Naive thymus-derived CD4-positive, alpha-beta T cell (primary cell): ENCODE data around the gene TOR4A. TPM values are rescaled to one million over a fixed set of nuclear protein-coding genes. Genes with fewer than 3 reads are reported as not detected.

Source experiments
- ATAC-seq: fragments of 150-1000 bp; cut with Tn5 transposase; 2 replicates; pipeline ENCODE4 v1.10.0; 2021; ENCODE audit warnings: mild to moderate bottlenecking, moderate library complexity
- CTCF ChIA-PET: fragments of 350-600 bp; sonication (Branson Sonifier 250); formaldehyde crosslinking; loops from one replicate; lab custom pipeline; 2021; ENCODE audit warnings: antibody characterized with exemption; lab: Charles Lee
- POLR2A ChIA-PET: fragments of 350-600 bp; sonication (Branson Sonifier 250); formaldehyde crosslinking; loops from one replicate; lab custom pipeline; 2021; ENCODE audit warnings: antibody characterized with exemption, inconsistent platforms; lab: Charles Lee
- DNase-seq, 9 donors: peaks; one replicate each; pipeline versions ENCODE4 v3.0.0 to v3.0.0-alpha.2; 2020 to 2022; ENCODE audit warnings: mixed read lengths in 1 of 9
- H3K27ac ChIP-seq: one replicate; pipeline ENCODE4 v1.7.0; 2013; ENCODE audit warnings: mild to moderate bottlenecking, low read depth, low read length, moderate library complexity
- H3K27me3 ChIP-seq, 2 donors: one replicate each; pipeline ENCODE4 v1.7.0; 2013; ENCODE audit warnings: low read length in 2 of 2, mild to moderate bottlenecking in 2 of 2, moderate library complexity in 2 of 2; ENCODE audit not compliant: control insufficient read depth in 2 of 2, insufficient read depth in 2 of 2
- H3K36me3 ChIP-seq, 3 experiments: 1 replicate in 2 of 3; 2 replicates in 1 of 3; pipeline ENCODE4 v1.7.0; 2013; ENCODE audit warnings: low read length in 3 of 3, mild to moderate bottlenecking in 3 of 3, moderate library complexity in 1 of 3; ENCODE audit not compliant: insufficient read depth in 3 of 3, control insufficient read depth in 2 of 3
- H3K4me1 ChIP-seq, 2 donors: one replicate each; pipeline ENCODE4 v1.7.0; 2013; ENCODE audit warnings: low read length in 2 of 2, mild to moderate bottlenecking in 2 of 2, moderate library complexity in 1 of 2; ENCODE audit not compliant: control insufficient read depth in 2 of 2, insufficient read depth in 2 of 2
- H3K4me3 ChIP-seq: 2 replicates; pipeline ENCODE4 v1.7.0; 2013; ENCODE audit warnings: mild to moderate bottlenecking, low read length
- H3K9me3 ChIP-seq, 3 experiments: 1 replicate in 2 of 3; 2 replicates in 1 of 3; pipeline ENCODE4 v1.7.0; 2013; ENCODE audit warnings: low read length in 3 of 3; ENCODE audit not compliant: control insufficient read depth in 2 of 3
- H3K27ac Mint-ChIP-seq, 9 donors: one replicate each; pipeline ENCODE4 v1.8.0; 2020 to 2022; ENCODE audit warnings: mixed read lengths in 9 of 9, mild to moderate bottlenecking in 8 of 9, moderate library complexity in 5 of 9, inconsistent platforms in 2 of 9
- H3K27me3 Mint-ChIP-seq, 5 donors: one replicate each; pipeline ENCODE4 v1.8.0; 2021 to 2022; ENCODE audit warnings: mixed read lengths in 5 of 5, mild to moderate bottlenecking in 1 of 5
- H3K36me3 Mint-ChIP-seq, 5 donors: one replicate each; pipeline ENCODE4 v1.8.0; 2020 to 2022; ENCODE audit warnings: mixed read lengths in 5 of 5, mild to moderate bottlenecking in 3 of 5, inconsistent platforms in 1 of 5
- H3K4me1 Mint-ChIP-seq, 7 donors: one replicate each; pipeline ENCODE4 v1.8.0; 2020 to 2022; ENCODE audit warnings: mixed read lengths in 7 of 7, mild to moderate bottlenecking in 3 of 7, inconsistent platforms in 1 of 7
- H3K4me3 Mint-ChIP-seq, 10 donors: one replicate each; pipeline ENCODE4 v1.8.0; 2020 to 2022; ENCODE audit warnings: mild to moderate bottlenecking in 10 of 10, mixed read lengths in 10 of 10, moderate library complexity in 6 of 10, inconsistent platforms in 2 of 10
- H3K9me3 Mint-ChIP-seq, 11 donors: one replicate each; pipeline ENCODE4 v1.8.0; 2020 to 2022; ENCODE audit warnings: mixed read lengths in 11 of 11, mild to moderate bottlenecking in 4 of 11, inconsistent platforms in 1 of 11, moderate library complexity in 1 of 11
- intact Hi-C, 2 donors: fragments of 100-400 bp; cut with micrococcal nuclease; formaldehyde crosslinking; loops; one replicate each; pipeline ENCODE4 v1.15.1; 2023
- polyA plus RNA-seq, 2 donors: library from polyadenylated mRNA; unstranded; fragments of 300-500 nt; fragmentation: Illumina TruSeq; gene quantifications; one replicate each; pipeline ENCODE4 v1.2.3, GENCODE V29; 2021
- total RNA-seq, 6 experiments: library from RNA in 5 of 6; stranded (reverse) in 5 of 6; gene quantifications; 1 replicate in 5 of 6; 2 replicates in 1 of 6; pipeline ENCODE4 v1.2.3 and lab custom pipeline; 2021 to 2026

Gene TOR4A
- total and polyA plus RNA-seq, 7 experiments from 2014 or later: 0.07 to 16.6 (median 1.7) TPM; not detected in 1

GRCh38 chr9:137306066-137306849 is 28.7 kb downstream of the TOR4A start:
- Mint-ChIP-seq H3K9me3 (no peaks in the 10 kb centered on the region), H3K27ac (no peak overlapping the region), H3K4me3 (peak overlapping the region in 2 of 10 donors; percentile 61 to 69), H3K36me3 (no peaks in the 10 kb centered on the region), H3K4me1 (peaks cover 0 to 7% (median 4%) of the 10 kb centered on the region in 7 donors), H3K27me3 (peaks cover 0 to 3% (median 0%) of the 10 kb centered on the region in 5 donors)
- no peaks in the 10 kb centered on the region for H3K36me3 ChIP-seq
- H3K27me3 ChIP-seq: no peaks in the 10 kb centered on the region
- no peak for ATAC-seq
- H3K9me3 ChIP-seq: no peaks in the 10 kb centered on the region
- no peak overlapping the region for H3K27ac ChIP-seq
- intact Hi-C loops: loop anchor here (10.0 kb wide), 2 partner anchors 229 to 249 kb away; partner anchors contain the start of genes MRPL41 (in 1 of the 2) and PNPLA7 (in 1 of the 2)
- ChIA-PET CTCF (no interaction called here), POLR2A (interaction anchor here (0.6 kb wide), 1 partner anchor 496 kb away, joined by 3 read pairs; no protein-coding TSS in a partner anchor)
- H3K4me3 ChIP-seq: no peak overlapping the region
- H3K4me1 ChIP-seq: peaks cover 0 to 20% of the 10 kb centered on the region in 2 donors
- DNase-seq: no peak

GRCh38 chr9:137306850-137307254 is 29.3 kb downstream of the TOR4A start:
- peaks cover 0 to 7% (median 4%) of the 10 kb centered on the region in 7 donors for H3K4me1 Mint-ChIP-seq
- H3K27me3 Mint-ChIP-seq: no peaks in the 10 kb centered on the region
- no peak for DNase-seq
- intact Hi-C loops: loop anchor here (10.0 kb wide), 2 partner anchors 228 to 248 kb away; partner anchors contain the start of genes MRPL41 (in 1 of the 2) and PNPLA7 (in 1 of the 2)
- no peaks in the 10 kb centered on the region for H3K27me3 ChIP-seq
- H3K27ac Mint-ChIP-seq: peak overlapping the region in 1 of 9 donors; percentile 11
- peaks cover 0 to 20% of the 10 kb centered on the region in 2 donors for H3K4me1 ChIP-seq
- H3K36me3 ChIP-seq: no peaks in the 10 kb centered on the region
- H3K9me3 Mint-ChIP-seq: no peaks in the 10 kb centered on the region
- H3K9me3 ChIP-seq: no peaks in the 10 kb centered on the region
- H3K4me3 Mint-ChIP-seq: peak overlapping the region in 2 of 10 donors; percentile 23 to 63
- no peak overlapping the region for H3K27ac ChIP-seq
- CTCF ChIA-PET: no interaction called here
- POLR2A ChIA-PET: no interaction called here
- no peak for ATAC-seq
- no peak overlapping the region for H3K4me3 ChIP-seq
- H3K36me3 Mint-ChIP-seq: no peaks in the 10 kb centered on the region

- ChIA-PET CTCF (no interaction called here), POLR2A (no interaction called here)
- Mint-ChIP-seq H3K4me1 (peaks cover 0 to 7% (median 4%) of the 10 kb centered on the region in 7 donors), H3K9me3 (no peaks in the 10 kb centered on the region), H3K36me3 (no peaks in the 10 kb centered on the region), H3K27me3 (no peaks in the 10 kb centered on the region), H3K27ac (peak overlapping the region in 1 of 9 donors; percentile 11), H3K4me3 (peak overlapping the region in 3 of 10 donors; percentile 23 to 63 (median 41))
- H3K36me3 ChIP-seq: no peaks in the 10 kb centered on the region
- H3K4me1 ChIP-seq: peaks cover 0 to 20% of the 10 kb centered on the region in 2 donors
- H3K27ac ChIP-seq: no peak overlapping the region
- H3K4me3 ChIP-seq: no peak overlapping the region
- H3K27me3 ChIP-seq: no peaks in the 10 kb centered on the region
- no peak for DNase-seq
- ATAC-seq: no peak
- intact Hi-C loops: loop anchor here (10.0 kb wide), 2 partner anchors 227 to 247 kb away; partner anchors contain the start of genes MRPL41 (in 1 of the 2) and PNPLA7 (in 1 of the 2)
- H3K9me3 ChIP-seq: no peaks in the 10 kb centered on the region
Observed at GRCh38 chr9:137307255-137308056, 29.9 kb downstream of the TOR4A start.

- no peaks in the 10 kb centered on the region for H3K27me3 ChIP-seq
- peaks cover 0 to 20% of the 10 kb centered on the region in 2 donors for H3K4me1 ChIP-seq
- H3K36me3 ChIP-seq: no peaks in the 10 kb centered on the region
- no peaks in the 10 kb centered on the region for H3K9me3 ChIP-seq
- intact Hi-C loops: loop anchor here (10.0 kb wide), 2 partner anchors 227 to 247 kb away; partner anchors contain the start of genes MRPL41 (in 1 of the 2) and PNPLA7 (in 1 of the 2)
- no peak for ATAC-seq
- Mint-ChIP-seq H3K9me3 (no peaks in the 10 kb centered on the region), H3K27me3 (no peaks in the 10 kb centered on the region), H3K4me3 (no peak overlapping the region), H3K36me3 (no peaks in the 10 kb centered on the region), H3K27ac (no peak overlapping the region), H3K4me1 (peaks cover 0 to 7% (median 4%) of the 10 kb centered on the region in 7 donors)
- ChIA-PET POLR2A (no interaction called here), CTCF (interaction anchor here (1.1 kb wide), 1 partner anchor 12 kb away, joined by 5 read pairs; no protein-coding TSS in a partner anchor)
- DNase-seq: no peak
- H3K27ac ChIP-seq: no peak overlapping the region
- no peak overlapping the region for H3K4me3 ChIP-seq
Observed at GRCh38 chr9:137308057-137308619, 30.6 kb downstream of the TOR4A start.

GRCh38 chr9:137309368-137310188 is 32.1 kb downstream of the TOR4A start:
- intact Hi-C loops: loop anchor here (10.0 kb wide), 2 partner anchors 225 to 245 kb away; partner anchors contain the start of genes MRPL41 (in 1 of the 2) and PNPLA7 (in 1 of the 2)
- POLR2A ChIA-PET: no interaction called here
- H3K27me3 ChIP-seq: no peaks in the 10 kb centered on the region

More at GRCh38 chr9:137309368-137310188, 32.1 kb downstream of the TOR4A start:
- H3K36me3 Mint-ChIP-seq: no peaks in the 10 kb centered on the region
- no peaks in the 10 kb centered on the region for H3K9me3 Mint-ChIP-seq
- H3K4me1 Mint-ChIP-seq: peaks cover 0 to 7% (median 4%) of the 10 kb centered on the region in 7 donors
- Histone ChIP-seq H3K4me3 (no peak overlapping the region), H3K4me1 (peaks cover 0 to 20% of the 10 kb centered on the region in 2 donors), H3K36me3 (no peaks in the 10 kb centered on the region), H3K9me3 (no peaks in the 10 kb centered on the region), H3K27ac (no peak overlapping the region)
- no peak overlapping the region for H3K4me3 Mint-ChIP-seq
- CTCF ChIA-PET: interaction anchor here (0.9 to 1.1 kb wide), 2 partner anchors 13 to 99 kb away, joined by 3 to 5 read pairs; no protein-coding TSS in a partner anchor
- H3K27ac Mint-ChIP-seq: no peak overlapping the region
- ATAC-seq (no peak), DNase-seq (no peak)
- no peaks in the 10 kb centered on the region for H3K27me3 Mint-ChIP-seq
